Natural killer cell (primary cell): Measurements from ENCODE around the gene KRT31. TPM values are rescaled to one million over a fixed set of nuclear protein-coding genes. Genes with fewer than 3 reads are reported as not detected.

ENCODE experiments used
- ATAC-seq, 3 donors: fragments of 150-1000 bp in 2 of 3; fragments of 200-7000 bp in 1 of 3; cut with Tn5 transposase; 1 replicate in 1 of 3; 2 replicates in 2 of 3; pipeline ENCODE4 v1.10.0; 2021; ENCODE audit warnings: mild to moderate bottlenecking in 2 of 3, moderate library complexity in 2 of 3
- DNase-seq, 2 donors: peaks; one replicate each; pipeline versions ENCODE4 v3.0.0 to v3.0.0-alpha.2; 2013 to 2021; ENCODE audit warnings: mixed read lengths in 1 of 2
- H3K27ac ChIP-seq: one replicate; pipeline ENCODE4 v1.5.1; 2013; ENCODE audit warnings: mild to moderate bottlenecking, low read length
- H3K27me3 ChIP-seq: one replicate; pipeline ENCODE4 v1.6.1; 2013; ENCODE audit warnings: low read length; ENCODE audit not compliant: control insufficient read depth, insufficient read depth
- H3K36me3 ChIP-seq: one replicate; pipeline ENCODE4 v1.6.1; 2013; ENCODE audit warnings: low read length; ENCODE audit not compliant: control insufficient read depth, insufficient read depth
- H3K4me1 ChIP-seq: one replicate; pipeline ENCODE4 v1.6.1; 2013; ENCODE audit warnings: low read length; ENCODE audit not compliant: control insufficient read depth, insufficient read depth
- H3K4me3 ChIP-seq: one replicate; pipeline ENCODE4 v1.5.1; 2013; ENCODE audit warnings: low read length
- H3K9me3 ChIP-seq: one replicate; pipeline ENCODE4 v1.6.1; 2013; ENCODE audit warnings: low read length; ENCODE audit not compliant: control insufficient read depth, insufficient read depth
- H3K27ac Mint-ChIP-seq, 2 donors: one replicate each; pipeline ENCODE4 v1.8.0; 2022; ENCODE audit warnings: mild to moderate bottlenecking in 2 of 2, mixed read lengths in 2 of 2, moderate library complexity in 1 of 2
- H3K27me3 Mint-ChIP-seq, 2 donors: one replicate each; pipeline ENCODE4 v1.8.0; 2022; ENCODE audit warnings: low read depth in 2 of 2, mixed read lengths in 2 of 2
- H3K36me3 Mint-ChIP-seq: one replicate; pipeline ENCODE4 v1.8.0; 2022; ENCODE audit warnings: mixed read lengths
- H3K4me1 Mint-ChIP-seq, 2 donors: one replicate each; pipeline ENCODE4 v1.8.0; 2022; ENCODE audit warnings: mixed read lengths in 2 of 2
- H3K4me3 Mint-ChIP-seq: one replicate; pipeline ENCODE4 v1.8.0; 2022; ENCODE audit warnings: mild to moderate bottlenecking, moderate library complexity, mixed read lengths
- H3K9me3 Mint-ChIP-seq, 2 donors: one replicate each; pipeline ENCODE4 v1.8.0; 2022; ENCODE audit warnings: mixed read lengths in 2 of 2
- WGBS: methylation state at CpG from one replicate; pipeline ENCODE4 v1.1.7; 2013; ENCODE audit warnings: missing lambda C conversion rate; ENCODE audit not compliant: insufficient coverage; 5-methylcytosine and 5-hydroxymethylcytosine counted together
- intact Hi-C: fragments of 100-400 bp; cut with micrococcal nuclease; formaldehyde crosslinking; loops from one replicate; pipeline ENCODE4 v1.14.2; 2022
- total RNA-seq, 4 donors: library from RNA; stranded (reverse); fragments of 120-200 nt in 1 of 4; gene quantifications; one replicate each; pipeline versions ENCODE4 v1.2.3 to v1.2.4, GENCODE V29; 2013 to 2022
- TF ChIP-seq, protein P1 (sequence below): fragments of 200-600 bp; IDR thresholded peaks from one replicate; pipeline ENCODE4 v1.8.0; 2022; ENCODE audit warnings: antibody characterized with exemption

Gene KRT31
- total RNA-seq, 3 donors from 2014 or later (not counting 1 experiment from before 2014, with no cell fraction given) = not detected

GRCh38 chr17:41393826-41394225 lies 3.6 kb downstream of the KRT31 start:
- ATAC-seq = no peak
- WGBS = 86% methylated on average over 10 of the region's 10 CpGs
- H3K9me3 Mint-ChIP-seq = no peaks in the 10 kb centered on the region
- no peaks in the 10 kb centered on the region for H3K27me3 ChIP-seq
- H3K27ac Mint-ChIP-seq = no peak overlapping the region
- TF ChIP-seq, protein P1, sequence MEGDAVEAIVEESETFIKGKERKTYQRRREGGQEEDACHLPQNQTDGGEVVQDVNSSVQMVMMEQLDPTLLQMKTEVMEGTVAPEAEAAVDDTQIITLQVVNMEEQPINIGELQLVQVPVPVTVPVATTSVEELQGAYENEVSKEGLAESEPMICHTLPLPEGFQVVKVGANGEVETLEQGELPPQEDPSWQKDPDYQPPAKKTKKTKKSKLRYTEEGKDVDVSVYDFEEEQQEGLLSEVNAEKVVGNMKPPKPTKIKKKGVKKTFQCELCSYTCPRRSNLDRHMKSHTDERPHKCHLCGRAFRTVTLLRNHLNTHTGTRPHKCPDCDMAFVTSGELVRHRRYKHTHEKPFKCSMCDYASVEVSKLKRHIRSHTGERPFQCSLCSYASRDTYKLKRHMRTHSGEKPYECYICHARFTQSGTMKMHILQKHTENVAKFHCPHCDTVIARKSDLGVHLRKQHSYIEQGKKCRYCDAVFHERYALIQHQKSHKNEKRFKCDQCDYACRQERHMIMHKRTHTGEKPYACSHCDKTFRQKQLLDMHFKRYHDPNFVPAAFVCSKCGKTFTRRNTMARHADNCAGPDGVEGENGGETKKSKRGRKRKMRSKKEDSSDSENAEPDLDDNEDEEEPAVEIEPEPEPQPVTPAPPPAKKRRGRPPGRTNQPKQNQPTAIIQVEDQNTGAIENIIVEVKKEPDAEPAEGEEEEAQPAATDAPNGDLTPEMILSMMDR = no peak
- H3K4me1 ChIP-seq = no peaks in the 10 kb centered on the region
- no peaks in the 10 kb centered on the region for H3K9me3 ChIP-seq
- H3K4me3 ChIP-seq = no peak overlapping the region
- peaks cover 11 to 30% of the 10 kb centered on the region in 2 donors for H3K27me3 Mint-ChIP-seq
- H3K4me3 Mint-ChIP-seq = no peak overlapping the region
- no peaks in the 10 kb centered on the region for H3K36me3 ChIP-seq
- H3K36me3 Mint-ChIP-seq = no peaks in the 10 kb centered on the region
- H3K27ac ChIP-seq = no peak overlapping the region
- intact Hi-C loops = no loop called here
- no peak for DNase-seq
- H3K4me1 Mint-ChIP-seq = no peaks in the 10 kb centered on the region

DNA sequence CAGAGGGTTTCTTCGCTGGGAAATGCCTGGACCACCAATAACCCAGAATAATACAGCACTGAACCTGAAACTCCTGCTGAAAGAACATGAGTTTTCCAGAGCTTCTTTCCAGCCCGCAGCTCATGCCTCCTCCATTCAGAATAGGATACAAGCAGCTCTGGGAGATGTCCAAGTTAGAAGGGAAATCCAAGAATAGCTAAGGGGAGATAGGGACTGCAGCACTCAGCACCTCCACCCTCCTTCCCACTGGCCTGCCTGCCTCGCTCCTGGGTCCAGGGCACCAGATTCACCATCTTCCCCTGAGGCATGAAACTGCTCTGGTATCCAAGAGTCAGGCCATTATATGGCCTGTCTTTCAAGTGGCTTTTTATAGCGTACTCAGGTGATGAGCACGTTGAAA lies 4.1 kb downstream of the KRT31 start:
- no peaks in the 10 kb centered on the region for H3K9me3 ChIP-seq
- intact Hi-C loops = no loop called here
- Mint-ChIP-seq H3K27ac (no peak overlapping the region), H3K4me3 (no peak overlapping the region), H3K4me1 (no peaks in the 10 kb centered on the region), H3K27me3 (peaks cover 11 to 35% of the 10 kb centered on the region in 2 donors), H3K36me3 (no peaks in the 10 kb centered on the region), H3K9me3 (no peaks in the 10 kb centered on the region)
- H3K4me1 ChIP-seq = no peaks in the 10 kb centered on the region
- no peaks in the 10 kb centered on the region for H3K36me3 ChIP-seq
- H3K27ac ChIP-seq = no peak overlapping the region
- H3K4me3 ChIP-seq = no peak overlapping the region
- H3K27me3 ChIP-seq = no peaks in the 10 kb centered on the region
- 74% methylated on average over 5 of the region's 5 CpGs for WGBS
- DNase-seq = no peak
- TF ChIP-seq, protein P1 = no peak
- no peak for ATAC-seq

GRCh38 chr17:41392278-41392677 lies 5.1 kb downstream of the KRT31 start:
- no CpG with 5 or more reads among the region's 1 CpG for WGBS
- Histone ChIP-seq H3K36me3 (no peaks in the 10 kb centered on the region), H3K4me1 (no peaks in the 10 kb centered on the region), H3K27ac (no peak overlapping the region), H3K27me3 (no peaks in the 10 kb centered on the region), H3K4me3 (no peak overlapping the region), H3K9me3 (no peaks in the 10 kb centered on the region)
- intact Hi-C loops = no loop called here
- Mint-ChIP-seq H3K4me1 (no peaks in the 10 kb centered on the region), H3K36me3 (peaks cover 4% of the 10 kb centered on the region), H3K27ac (no peak overlapping the region), H3K4me3 (no peak overlapping the region), H3K9me3 (no peaks in the 10 kb centered on the region), H3K27me3 (peaks cover 8 to 41% of the 10 kb centered on the region in 2 donors)
- ATAC-seq (no peak), DNase-seq (no peak)
- TF ChIP-seq, protein P1 = no peak

DNA sequence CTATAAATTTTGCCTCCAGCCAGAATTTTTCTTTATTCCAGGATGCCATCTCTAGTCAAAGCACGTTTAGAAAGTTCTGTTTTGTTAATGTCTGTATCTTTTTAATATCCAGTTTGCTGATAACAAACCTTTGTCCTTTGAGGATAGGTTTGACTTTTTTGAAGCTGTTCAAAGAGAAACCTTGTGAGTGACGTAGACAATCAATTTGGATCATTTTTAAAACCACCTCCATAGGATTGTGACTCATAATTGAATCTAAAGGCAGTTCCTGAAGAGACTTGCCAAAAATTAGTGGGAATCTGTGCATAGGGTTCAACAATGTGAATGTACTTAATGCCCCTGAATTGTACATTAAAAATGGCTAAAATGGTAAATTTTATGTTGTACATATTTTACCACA lies 5.9 kb downstream of the KRT31 start:
- no peak for ATAC-seq
- WGBS = 86% methylated on average over 1 of the region's 2 CpGs
- H3K36me3 Mint-ChIP-seq = peaks cover 11% of the 10 kb centered on the region

More for the DNA sequence above, 5.9 kb downstream of the KRT31 start:
- Mint-ChIP-seq H3K27ac (no peak overlapping the region), H3K27me3 (peaks cover 10 to 49% of the 10 kb centered on the region in 2 donors), H3K9me3 (peaks cover 2% of the 10 kb centered on the region in 2 donors), H3K4me1 (no peaks in the 10 kb centered on the region), H3K4me3 (no peak overlapping the region)
- intact Hi-C loops = no loop called here
- no peak overlapping the region for H3K27ac ChIP-seq
- no peaks in the 10 kb centered on the region for H3K36me3 ChIP-seq
- no peak for DNase-seq
- TF ChIP-seq, protein P1 = no peak
- no peaks in the 10 kb centered on the region for H3K27me3 ChIP-seq
- H3K4me1 ChIP-seq = no peaks in the 10 kb centered on the region
- H3K4me3 ChIP-seq = no peak overlapping the region
- H3K9me3 ChIP-seq = peaks cover 2% of the 10 kb centered on the region
